HG03439 (cell line): ENCODE data around the gene MYO7A.

ENCODE experiments used
- ATAC-seq: cut with Tn5 transposase; IDR thresholded peaks from one replicate; pipeline ENCODE4 v1.9.1; 2021; ENCODE audit warnings: mild to moderate bottlenecking, moderate library complexity; ENCODE audit not compliant: unreplicated experiment

Gene MYO7A

GRCh38 chr11:77211594-77212251, 83.7 kb downstream of the MYO7A start:
- no peak for ATAC-seq

DNA sequence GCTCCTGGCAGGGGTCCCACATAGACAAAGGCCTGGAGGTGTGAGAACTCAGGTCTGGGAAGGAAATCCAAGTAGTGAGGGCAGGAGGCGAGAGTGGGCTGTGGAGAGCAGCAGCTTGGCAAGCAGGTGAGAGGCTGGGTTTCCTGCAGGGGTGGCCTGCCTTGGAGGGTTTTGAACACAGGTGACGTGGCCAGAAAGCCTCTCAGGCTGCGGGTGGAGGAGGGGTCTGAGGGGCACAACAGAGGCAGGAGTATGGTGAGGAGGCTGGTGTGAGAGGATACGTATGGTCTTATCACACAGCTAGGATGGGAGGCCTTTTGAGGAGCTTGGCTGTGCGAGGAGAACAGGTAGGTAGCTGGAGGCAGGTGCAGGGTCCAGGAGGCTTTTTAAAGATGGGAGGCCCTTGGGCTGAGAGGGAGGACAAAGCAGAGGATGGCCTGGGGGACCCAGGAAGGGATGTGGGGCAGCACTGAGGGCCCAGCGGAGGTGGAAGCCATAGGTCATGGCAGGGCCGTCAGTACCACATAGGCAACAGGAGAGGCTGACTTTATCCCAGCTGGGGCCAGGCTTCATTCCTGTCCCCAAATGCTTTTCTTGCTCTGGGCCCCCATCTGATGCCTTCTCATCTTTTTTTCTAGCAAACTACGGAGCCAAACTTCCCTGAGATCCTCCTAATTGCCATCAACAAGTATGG, 84.4 kb downstream of the MYO7A start:
- no peak for ATAC-seq

DNA sequence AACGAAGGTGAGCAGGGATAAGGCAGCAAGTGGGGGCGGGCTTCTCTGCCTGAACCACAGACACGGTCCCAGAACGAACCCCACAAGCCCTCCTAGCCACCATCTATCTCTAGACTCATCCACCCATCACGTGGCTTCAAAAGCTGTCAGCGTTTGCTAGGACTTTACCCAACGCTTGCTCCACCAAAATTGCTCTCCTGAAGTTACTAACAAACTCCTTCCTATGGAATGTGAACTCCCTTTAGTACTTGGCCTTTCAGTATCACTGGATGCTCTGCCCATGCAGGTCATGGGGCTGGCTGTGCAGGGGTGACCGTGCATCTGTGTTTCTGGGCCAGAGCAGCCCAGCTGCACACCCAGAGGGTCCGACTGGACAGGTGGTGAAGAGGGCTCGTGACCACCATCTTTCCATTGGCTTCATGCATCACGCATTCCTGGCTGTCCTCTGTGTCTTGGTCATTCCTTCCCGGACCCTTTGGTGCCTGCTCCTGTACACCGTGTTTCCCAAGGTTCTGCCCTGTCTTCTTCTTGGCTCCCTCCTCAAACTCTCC, 85.1 kb downstream of the MYO7A start:
- no peak for ATAC-seq

DNA sequence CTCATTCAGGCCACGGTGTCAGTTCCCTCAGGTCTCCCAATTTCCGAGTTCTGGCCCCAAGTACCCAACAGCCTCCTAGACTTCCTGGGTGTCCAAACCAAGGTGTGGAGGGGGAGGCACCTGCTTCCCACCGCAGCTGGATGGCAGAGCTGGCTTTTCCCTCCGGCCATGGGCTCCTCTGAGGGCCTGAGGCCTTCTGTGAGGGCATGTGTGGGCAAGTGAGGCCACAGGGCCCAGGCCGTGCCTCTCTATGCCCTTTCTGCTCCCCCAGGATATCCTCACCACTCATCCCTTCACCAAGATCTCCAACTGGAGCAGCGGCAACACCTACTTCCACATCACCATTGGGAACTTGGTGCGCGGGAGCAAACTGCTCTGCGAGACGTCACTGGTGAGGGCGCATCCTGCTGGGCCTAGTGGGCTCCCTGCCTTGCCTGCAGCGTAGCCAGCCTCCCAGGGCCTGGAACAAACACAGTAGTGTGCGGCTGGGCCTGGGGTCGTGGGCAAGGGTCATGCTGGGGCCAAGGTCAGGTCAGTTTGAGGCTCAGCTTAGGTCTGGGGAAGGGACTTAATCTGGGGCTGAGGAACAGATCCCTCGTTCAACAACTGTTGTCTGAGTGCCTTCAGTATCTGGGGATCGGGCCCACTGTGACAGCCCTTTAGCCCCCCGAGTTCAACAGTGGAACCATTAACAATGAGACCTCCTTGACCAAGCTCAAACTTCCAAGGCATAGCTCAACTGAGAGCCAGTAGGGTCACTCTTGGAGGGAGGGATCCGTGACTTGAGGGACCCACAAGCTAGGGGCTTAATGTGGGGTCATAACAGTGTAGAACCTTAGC, 85.8 kb downstream of the MYO7A start:
- no peak for ATAC-seq

GRCh38 chr11:77214557-77214956, 86.5 kb downstream of the MYO7A start:
- ATAC-seq, result no peak

GRCh38 chr11:77215106-77215505, 87.1 kb downstream of the MYO7A start:
- ATAC-seq, result no peak

- no peak for ATAC-seq
Measured at GRCh38 chr11:77217156-77217555, 89.1 kb downstream of the MYO7A start.

DNA sequence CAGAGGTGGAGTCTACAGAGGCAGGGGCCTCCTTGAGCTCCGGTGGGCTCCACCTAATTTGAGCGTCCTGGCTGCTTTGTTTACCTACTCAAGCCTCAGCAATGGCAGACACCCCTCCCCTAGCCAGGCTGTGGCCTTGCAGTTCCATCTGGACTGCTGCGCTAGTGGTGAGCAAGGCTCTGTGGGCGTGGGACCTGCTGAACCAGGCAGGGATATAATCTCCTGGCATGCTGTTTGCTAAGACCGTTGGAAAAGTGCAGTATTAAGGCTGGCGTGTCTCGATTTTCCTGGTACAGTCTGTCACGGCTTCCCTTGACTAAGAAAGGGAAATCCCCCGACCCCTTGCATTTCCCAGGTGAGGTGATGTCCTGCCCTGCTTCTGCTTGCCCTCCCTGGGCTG, 95.8 kb downstream of the MYO7A start:
- ATAC-seq, result no peak

GRCh38 chr11:77230878-77231605, 103.0 kb downstream of the MYO7A start:
- no peak for ATAC-seq

DNA sequence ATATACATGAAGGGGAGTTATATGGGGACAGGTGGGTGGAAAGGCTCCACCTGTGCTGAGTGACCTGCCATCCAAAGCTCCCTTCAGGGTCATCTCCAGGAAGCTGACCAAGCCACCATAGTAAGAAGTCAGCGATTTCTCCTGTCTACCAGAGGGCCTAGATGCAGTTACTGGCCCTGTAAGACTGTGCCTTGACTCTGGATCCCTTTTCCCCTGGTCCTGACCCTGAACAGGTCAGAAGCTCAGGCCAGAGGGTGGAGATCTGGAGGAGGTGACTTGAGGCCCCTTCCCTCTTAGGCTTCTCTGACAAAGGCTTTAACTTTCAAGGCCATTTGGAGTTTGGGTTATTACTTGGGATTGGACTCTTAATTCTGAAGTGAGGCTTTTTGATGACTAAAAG, 103.8 kb downstream of the MYO7A start:
- ATAC-seq, result no peak

DNA sequence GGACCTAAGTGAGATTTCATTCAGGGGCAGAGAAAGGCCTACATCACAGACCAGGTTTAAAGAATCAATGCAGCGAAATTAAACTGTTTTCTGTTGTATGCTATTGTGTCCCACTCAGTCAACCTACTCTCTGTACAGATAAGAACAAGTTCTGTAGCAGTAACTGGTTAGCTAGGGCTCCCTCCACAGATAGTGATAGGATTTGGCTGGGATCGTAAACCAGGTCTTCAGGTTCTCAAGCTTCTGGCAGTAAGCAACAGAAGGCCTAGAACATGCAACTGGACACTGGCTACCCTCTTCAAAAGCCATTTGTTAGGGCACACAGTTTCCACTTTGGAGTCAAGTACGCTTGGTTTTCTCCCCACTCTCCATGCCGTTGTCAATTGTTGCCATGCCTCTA, 104.2 kb downstream of the MYO7A start:
- ATAC-seq, result no peak

- no peak for ATAC-seq
Measured at GRCh38 chr11:77233011-77233410, 105.0 kb downstream of the MYO7A start.

DNA sequence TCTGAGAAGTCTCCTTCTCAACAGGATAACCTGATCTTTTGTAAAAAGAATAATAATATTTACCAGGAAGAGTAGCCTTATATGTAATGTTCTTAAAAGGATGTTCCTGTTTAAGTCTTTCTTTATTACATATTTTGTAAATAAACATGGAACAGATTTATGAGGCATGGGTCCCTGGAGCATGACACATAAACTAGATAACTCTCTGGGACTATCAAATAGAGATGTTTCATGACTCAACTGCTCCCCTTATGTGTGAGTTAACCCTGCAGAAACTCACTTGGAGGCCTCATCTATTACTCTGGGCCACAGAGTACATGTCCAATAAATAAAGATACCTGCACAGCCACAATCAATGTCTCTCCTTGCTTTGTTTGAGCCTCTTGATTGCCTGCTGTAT, 108.9 kb downstream of the MYO7A start:
- no peak for ATAC-seq

- ATAC-seq, result no peak
Measured at GRCh38 chr11:77244277-77245027, 116.4 kb downstream of the MYO7A start.

DNA sequence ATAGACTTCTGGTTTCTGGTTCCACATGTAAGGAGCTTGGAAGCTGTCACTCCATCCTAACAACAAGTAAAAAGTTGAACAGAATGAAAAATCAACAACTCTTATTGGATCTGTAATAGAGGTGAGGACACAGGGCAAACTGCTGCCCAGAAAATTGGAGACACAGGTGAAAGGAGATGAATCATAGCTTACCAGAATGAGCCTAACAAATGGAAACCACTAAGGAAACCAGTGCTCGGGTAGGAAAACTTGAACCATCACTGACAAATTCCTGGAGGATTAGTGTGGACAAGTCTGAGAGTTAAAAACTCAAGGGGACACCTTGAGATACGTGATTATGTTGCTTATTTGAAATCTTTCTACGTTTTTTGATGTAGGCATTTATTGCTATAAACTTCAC, 121.4 kb downstream of the MYO7A start:
- ATAC-seq, result no peak

DNA sequence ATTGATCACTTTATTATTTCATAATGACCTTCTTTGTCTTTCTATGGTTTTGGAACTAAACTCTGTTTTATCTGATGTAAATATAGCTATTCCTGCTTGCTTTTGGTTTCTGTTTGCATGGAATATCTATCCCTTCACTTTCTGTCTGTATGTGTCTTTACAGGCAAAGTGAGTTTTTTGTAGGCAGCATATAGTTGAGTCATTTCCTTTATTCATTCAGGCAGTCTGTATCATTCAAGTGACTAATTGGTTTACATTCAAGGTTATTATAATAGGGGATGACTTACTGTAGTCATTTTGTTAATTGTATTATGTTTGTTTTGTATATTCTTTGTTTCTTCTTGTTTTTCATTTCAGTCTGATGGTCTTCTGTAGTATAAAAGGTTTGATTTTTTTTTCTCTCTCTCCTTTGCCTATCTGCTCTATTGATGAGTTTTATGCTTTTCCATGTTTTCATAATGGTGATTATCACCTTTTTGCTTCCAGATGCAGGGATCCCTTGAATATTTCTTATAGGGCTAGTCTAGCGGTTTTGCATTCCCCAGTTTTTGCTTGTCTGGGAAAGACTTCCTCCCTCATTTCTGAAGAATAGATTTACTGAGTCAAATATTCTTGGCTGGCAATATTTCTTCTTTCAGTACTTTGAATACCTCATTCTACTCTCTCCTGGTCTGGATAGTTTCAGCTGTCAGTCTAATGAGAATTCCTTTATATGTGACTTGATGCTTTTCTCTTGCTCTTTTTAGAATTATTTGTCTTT, 123.0 kb downstream of the MYO7A start:
- ATAC-seq, result no peak

GRCh38 chr11:77252555-77253270, 124.7 kb downstream of the MYO7A start:
- ATAC-seq, result no peak

DNA sequence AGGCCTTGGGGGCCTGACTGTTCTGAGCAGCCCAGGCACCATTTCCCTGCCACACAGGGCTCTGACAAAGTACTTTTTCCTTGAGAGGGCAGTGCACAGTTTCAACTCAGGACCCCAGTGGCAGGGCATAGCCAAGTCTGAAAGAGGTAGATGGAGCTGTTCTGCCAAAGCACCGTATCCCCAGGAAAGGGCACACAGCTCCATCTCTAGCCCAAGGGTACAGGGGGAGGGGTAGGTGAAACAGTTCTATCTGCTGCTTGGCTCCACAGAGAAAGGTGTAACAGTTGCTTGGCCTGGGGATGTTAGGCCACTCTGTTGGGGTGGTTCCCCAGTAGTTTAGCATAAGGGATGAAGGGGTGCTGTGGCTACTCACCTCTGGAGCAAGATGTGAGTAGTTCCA, 125.6 kb downstream of the MYO7A start:
- ATAC-seq, result no peak

GRCh38 chr11:77259641-77260040, 131.6 kb downstream of the MYO7A start:
- ATAC-seq, result no peak
